GM12878 (cell line): Measurements from ENCODE around the gene OR2L8. TPM values are rescaled to one million over a fixed set of nuclear protein-coding genes. Genes with fewer than 3 reads are reported as not detected.

Experiments used
- ASH2L ChIP-seq: fragments of 300-600, 200-600 bp; sonication (generic); IDR thresholded peaks from 2 replicates; pipeline ENCODE4 v1.6.1; 2017; ENCODE audit warnings: low read depth, mild to moderate bottlenecking, borderline replicate concordance
- BCL11A ChIP-seq: IDR thresholded peaks from 2 replicates; pipeline ENCODE4 v1.6.1; 2011; ENCODE audit warnings: low read depth, low read length
- CREM ChIP-seq: IDR thresholded peaks from 2 replicates; pipeline ENCODE4 v1.6.1; 2014; ENCODE audit warnings: antibody characterized with exemption, low read depth
- ESRRA ChIP-seq: IDR thresholded peaks from 2 replicates; pipeline ENCODE4 v1.6.1; 2012; ENCODE audit warnings: mild to moderate bottlenecking, low read length, improper control_type of control experiment
- KDM1A ChIP-seq: fragments of 200-600 bp; sonication (generic); IDR thresholded peaks from 2 replicates; pipeline ENCODE4 v1.6.1; 2016; ENCODE audit warnings: borderline replicate concordance
- MYC ChIP-seq: IDR thresholded peaks from 2 replicates; pipeline ENCODE4 v1.6.1; 2011; ENCODE audit warnings: mild to moderate bottlenecking, low read length, moderate library complexity, inconsistent platforms; ENCODE audit not compliant: insufficient read depth, insufficient replicate concordance, insufficient read length, severe bottlenecking
- SMAD5 ChIP-seq: IDR thresholded peaks from 2 replicates; pipeline ENCODE4 v1.6.1; 2016; ENCODE audit warnings: antibody characterized with exemption, low read depth
- SMARCA5 ChIP-seq: fragments of 450-650 bp; IDR thresholded peaks from 2 replicates; pipeline ENCODE4 v1.6.1; 2017; ENCODE audit warnings: mild to moderate bottlenecking
- SPI1 ChIP-seq: IDR thresholded peaks from 2 replicates; pipeline ENCODE4 v1.6.1; 2011; ENCODE audit warnings: low read depth, mild to moderate bottlenecking, low read length, moderate library complexity, borderline replicate concordance; ENCODE audit not compliant: insufficient read depth
- ZZZ3 ChIP-seq: IDR thresholded peaks from 2 replicates; pipeline ENCODE4 v1.6.1; 2011; ENCODE audit warnings: low read depth; ENCODE audit not compliant: control insufficient read depth, insufficient read length
- polyA plus RNA-seq, 11 experiments: library from polyadenylated mRNA; depleted of rRNA in 4 of 11; unstranded in 6 of 11; stranded (reverse) in 5 of 11; fragments of >200 nt; fragmentation: Nextera tagmentation in 4 of 11; fragmentation: Illumina TruSeq in 1 of 11; extraction: Ambion mirVana in 4 of 11; extraction: Trizol in 1 of 11; gene quantifications; 1 replicate in 1 of 11; 2 replicates in 10 of 11; pipeline versions ENCODE4 v1.2.1 to v1.2.3, GENCODE V29; 2011 to 2016; ENCODE audit warnings: inconsistent platforms in 2 of 11, missing spikeins in 2 of 11, low read depth in 1 of 11
- total RNA-seq, 4 experiments: library from RNA; depleted of rRNA in 3 of 4; stranded (reverse); fragments of >200 nt in 3 of 4; fragmentation: Illumina TruSeq in 1 of 4; extraction: Trizol in 1 of 4; gene quantifications; 2 replicates each; pipeline versions ENCODE4 v1.2.1 to v1.2.3, GENCODE V29; 2013 to 2021
- TF ChIP-seq, protein P1 (sequence below): fragments of 450-650 bp; formaldehyde crosslinking; IDR thresholded peaks from 2 replicates; pipeline ENCODE4 v1.4.0; 2020; ENCODE audit warnings: mild to moderate bottlenecking, moderate library complexity
- TF ChIP-seq, protein P2 (sequence below): IDR thresholded peaks from 2 replicates; pipeline ENCODE4 v1.6.1; 2011; ENCODE audit warnings: borderline replicate concordance, low read depth, mild to moderate bottlenecking, moderate library complexity, mixed read lengths, low read length; ENCODE audit not compliant: insufficient read depth; ENCODE audit errors: extremely low read length
- TF ChIP-seq, protein P3 (sequence below): IDR thresholded peaks from 2 replicates; pipeline ENCODE4 v1.6.1; 2012; ENCODE audit warnings: low read depth, low read length, improper control_type of control experiment

The OR2L8 gene
- total and polyA plus RNA-seq, 10 of the 15 experiments (the other 5 are each of a cell fraction or from before 2014, with no cell fraction given), result not detected

DNA sequence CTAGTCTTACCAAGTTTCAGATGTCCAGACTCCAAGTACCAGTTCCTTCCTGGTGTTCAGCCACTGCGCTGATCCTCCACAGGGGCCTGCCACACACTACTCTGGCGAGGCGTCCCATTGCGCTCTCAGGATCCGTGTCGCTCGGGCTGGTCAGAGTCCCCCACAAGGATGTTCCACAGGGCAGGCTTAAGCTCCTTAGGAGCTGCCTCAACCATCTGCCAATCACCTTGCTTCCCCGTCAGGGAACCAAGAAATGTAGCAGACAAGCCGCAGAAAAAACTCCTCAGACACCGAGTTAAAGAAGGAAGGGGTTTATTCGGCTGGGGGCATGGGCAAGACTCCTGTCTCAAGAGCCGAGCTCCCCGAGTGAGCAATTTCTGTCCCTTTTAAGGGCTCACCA lies 43.5 kb upstream of the OR2L8 start (continued):
- no peak for TF ChIP-seq BCL11A
- TF ChIP-seq, protein P1, sequence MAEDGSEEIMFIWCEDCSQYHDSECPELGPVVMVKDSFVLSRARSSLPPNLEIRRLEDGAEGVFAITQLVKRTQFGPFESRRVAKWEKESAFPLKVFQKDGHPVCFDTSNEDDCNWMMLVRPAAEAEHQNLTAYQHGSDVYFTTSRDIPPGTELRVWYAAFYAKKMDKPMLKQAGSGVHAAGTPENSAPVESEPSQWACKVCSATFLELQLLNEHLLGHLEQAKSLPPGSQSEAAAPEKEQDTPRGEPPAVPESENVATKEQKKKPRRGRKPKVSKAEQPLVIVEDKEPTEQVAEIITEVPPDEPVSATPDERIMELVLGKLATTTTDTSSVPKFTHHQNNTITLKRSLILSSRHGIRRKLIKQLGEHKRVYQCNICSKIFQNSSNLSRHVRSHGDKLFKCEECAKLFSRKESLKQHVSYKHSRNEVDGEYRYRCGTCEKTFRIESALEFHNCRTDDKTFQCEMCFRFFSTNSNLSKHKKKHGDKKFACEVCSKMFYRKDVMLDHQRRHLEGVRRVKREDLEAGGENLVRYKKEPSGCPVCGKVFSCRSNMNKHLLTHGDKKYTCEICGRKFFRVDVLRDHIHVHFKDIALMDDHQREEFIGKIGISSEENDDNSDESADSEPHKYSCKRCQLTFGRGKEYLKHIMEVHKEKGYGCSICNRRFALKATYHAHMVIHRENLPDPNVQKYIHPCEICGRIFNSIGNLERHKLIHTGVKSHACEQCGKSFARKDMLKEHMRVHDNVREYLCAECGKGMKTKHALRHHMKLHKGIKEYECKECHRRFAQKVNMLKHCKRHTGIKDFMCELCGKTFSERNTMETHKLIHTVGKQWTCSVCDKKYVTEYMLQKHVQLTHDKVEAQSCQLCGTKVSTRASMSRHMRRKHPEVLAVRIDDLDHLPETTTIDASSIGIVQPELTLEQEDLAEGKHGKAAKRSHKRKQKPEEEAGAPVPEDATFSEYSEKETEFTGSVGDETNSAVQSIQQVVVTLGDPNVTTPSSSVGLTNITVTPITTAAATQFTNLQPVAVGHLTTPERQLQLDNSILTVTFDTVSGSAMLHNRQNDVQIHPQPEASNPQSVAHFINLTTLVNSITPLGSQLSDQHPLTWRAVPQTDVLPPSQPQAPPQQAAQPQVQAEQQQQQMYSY (CRISPR knock-in tag), result no peak
- no peak for TF ChIP-seq MYC
- no peak for TF ChIP-seq KDM1A
- TF ChIP-seq SMARCA5, result no peak
- TF ChIP-seq ASH2L, result no peak
- TF ChIP-seq, protein P2, sequence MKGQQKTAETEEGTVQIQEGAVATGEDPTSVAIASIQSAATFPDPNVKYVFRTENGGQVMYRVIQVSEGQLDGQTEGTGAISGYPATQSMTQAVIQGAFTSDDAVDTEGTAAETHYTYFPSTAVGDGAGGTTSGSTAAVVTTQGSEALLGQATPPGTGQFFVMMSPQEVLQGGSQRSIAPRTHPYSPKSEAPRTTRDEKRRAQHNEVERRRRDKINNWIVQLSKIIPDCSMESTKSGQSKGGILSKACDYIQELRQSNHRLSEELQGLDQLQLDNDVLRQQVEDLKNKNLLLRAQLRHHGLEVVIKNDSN, result no peak
- no peak for TF ChIP-seq ESRRA
- no peak for TF ChIP-seq CREM
- TF ChIP-seq SPI1, result no peak
- no peak for TF ChIP-seq ZZZ3
- TF ChIP-seq, protein P3, sequence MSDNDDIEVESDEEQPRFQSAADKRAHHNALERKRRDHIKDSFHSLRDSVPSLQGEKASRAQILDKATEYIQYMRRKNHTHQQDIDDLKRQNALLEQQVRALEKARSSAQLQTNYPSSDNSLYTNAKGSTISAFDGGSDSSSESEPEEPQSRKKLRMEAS, result no peak
- no peak for TF ChIP-seq SMAD5
